ENCODE measurements around the gene SOD3.

DNA sequence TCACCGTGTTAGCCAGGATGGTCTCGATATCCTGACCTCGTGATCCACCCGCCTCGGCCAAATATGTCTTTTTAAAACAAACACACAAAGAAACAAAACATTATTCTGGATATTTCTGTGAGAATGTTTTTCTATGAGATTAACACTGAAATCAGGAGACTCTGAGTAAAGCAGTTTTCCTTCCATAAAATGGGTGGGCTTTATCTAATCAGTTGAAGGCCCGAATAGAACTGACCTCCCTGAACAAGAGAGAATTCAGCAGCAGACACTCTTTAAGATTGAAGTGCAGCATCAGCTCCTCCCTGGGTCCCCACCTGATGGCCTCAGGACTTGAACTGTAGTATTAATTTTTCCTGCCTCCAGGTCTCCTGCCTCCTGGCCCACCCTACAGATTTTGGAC is 22.4 kb upstream of the SOD3 start:
- TF ChIP-seq, protein P1, sequence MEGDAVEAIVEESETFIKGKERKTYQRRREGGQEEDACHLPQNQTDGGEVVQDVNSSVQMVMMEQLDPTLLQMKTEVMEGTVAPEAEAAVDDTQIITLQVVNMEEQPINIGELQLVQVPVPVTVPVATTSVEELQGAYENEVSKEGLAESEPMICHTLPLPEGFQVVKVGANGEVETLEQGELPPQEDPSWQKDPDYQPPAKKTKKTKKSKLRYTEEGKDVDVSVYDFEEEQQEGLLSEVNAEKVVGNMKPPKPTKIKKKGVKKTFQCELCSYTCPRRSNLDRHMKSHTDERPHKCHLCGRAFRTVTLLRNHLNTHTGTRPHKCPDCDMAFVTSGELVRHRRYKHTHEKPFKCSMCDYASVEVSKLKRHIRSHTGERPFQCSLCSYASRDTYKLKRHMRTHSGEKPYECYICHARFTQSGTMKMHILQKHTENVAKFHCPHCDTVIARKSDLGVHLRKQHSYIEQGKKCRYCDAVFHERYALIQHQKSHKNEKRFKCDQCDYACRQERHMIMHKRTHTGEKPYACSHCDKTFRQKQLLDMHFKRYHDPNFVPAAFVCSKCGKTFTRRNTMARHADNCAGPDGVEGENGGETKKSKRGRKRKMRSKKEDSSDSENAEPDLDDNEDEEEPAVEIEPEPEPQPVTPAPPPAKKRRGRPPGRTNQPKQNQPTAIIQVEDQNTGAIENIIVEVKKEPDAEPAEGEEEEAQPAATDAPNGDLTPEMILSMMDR (conservative IDR thresholded peaks at IDR 0.05 in 1 of 2, IDR thresholded peaks at IDR 0.05 in 1 of 2; ENCODE audit: low read depth in 1 of 2, low read length in 2 of 2) = no peak
- TF ChIP-seq EZH2 (IDR thresholded peaks at IDR 0.05; ENCODE audit: low read length, missing control alignments) = no peak
